AG09309 (cell line): ENCODE data around the gene GPS1.

Experiments used
- DNase-seq: peaks from one replicate; pipeline ENCODE4 v3.0.0-alpha.2; 2010; ENCODE audit warnings: low read depth
- H3K4me3 ChIP-seq: 2 replicates; pipeline ENCODE4 v1.5.1; 2011; ENCODE audit warnings: mild to moderate bottlenecking, low read depth, low read length, moderate library complexity; ENCODE audit not compliant: control insufficient read depth
- CTCF ChIP-seq: IDR thresholded peaks from 2 replicates; pipeline ENCODE4 v1.5.1; 2011; ENCODE audit warnings: mild to moderate bottlenecking, low read depth, low read length, inconsistent platforms; ENCODE audit not compliant: insufficient read depth, control insufficient read depth; ENCODE audit errors: missing control alignments

GPS1 gene

GRCh38 chr17:82092094-82092586 lies 40.4 kb downstream of the GPS1 start:
- no peak for TF ChIP-seq CTCF
- no peak for DNase-seq
- H3K4me3 ChIP-seq = no peak overlapping the region

- no peak overlapping the region for H3K4me3 ChIP-seq
- no peak for TF ChIP-seq CTCF
- DNase-seq = no peak
Measured at GRCh38 chr17:82092628-82092994, 40.9 kb downstream of the GPS1 start.

GRCh38 chr17:82092995-82093751 lies 41.5 kb downstream of the GPS1 start:
- H3K4me3 ChIP-seq = no peak overlapping the region
- no peak for DNase-seq
- TF ChIP-seq CTCF = no peak

GRCh38 chr17:82094931-82095776 lies 43.5 kb downstream of the GPS1 start:
- no peak for DNase-seq
- TF ChIP-seq CTCF = no peak
- H3K4me3 ChIP-seq = no peak overlapping the region

GRCh38 chr17:82095777-82096708 lies 44.3 kb downstream of the GPS1 start:
- DNase-seq = no peak
- peak overlapping the region; percentile 74 for H3K4me3 ChIP-seq
- no peak for TF ChIP-seq CTCF

GRCh38 chr17:82096709-82097183 lies 45.0 kb downstream of the GPS1 start:
- no peak for TF ChIP-seq CTCF
- no peak for DNase-seq

More at GRCh38 chr17:82096709-82097183, 45.0 kb downstream of the GPS1 start:
- peak overlapping the region; percentile 74 for H3K4me3 ChIP-seq
